Nephron (organoid): ENCODE results near the gene DIAPH2.

Experiments used
- H3K27ac Mint-ChIP-seq, 3 experiments: 2 replicates each; pipeline ENCODE4 v1.8.0; 2020; ENCODE audit warnings: mixed read lengths in 3 of 3, mild to moderate bottlenecking in 2 of 3, moderate library complexity in 1 of 3
- H3K27me3 Mint-ChIP-seq: 2 replicates; pipeline ENCODE4 v1.8.0; 2021; ENCODE audit warnings: low read depth, mild to moderate bottlenecking, moderate library complexity, mixed read lengths
- H3K36me3 Mint-ChIP-seq: 2 replicates; pipeline ENCODE4 v1.8.0; 2020; ENCODE audit warnings: low read depth, mixed read lengths
- H3K4me1 Mint-ChIP-seq: 2 replicates; pipeline ENCODE4 v1.8.0; 2020; ENCODE audit warnings: mixed read lengths
- H3K4me3 Mint-ChIP-seq, 3 experiments: 2 replicates each; pipeline ENCODE4 v1.8.0; 2020; ENCODE audit warnings: mild to moderate bottlenecking in 3 of 3, mixed read lengths in 3 of 3, moderate library complexity in 2 of 3
- H3K9me3 Mint-ChIP-seq: 2 replicates; pipeline ENCODE4 v1.8.0; 2020; ENCODE audit warnings: mixed read lengths
- CTCF ChIP-seq, 3 experiments: fragments of 200-600 bp; sonication (generic); IDR thresholded peaks; one replicate each; pipeline ENCODE4 v1.5.0; 2021; ENCODE audit warnings: antibody characterized with exemption in 3 of 3; ENCODE audit not compliant: unreplicated experiment in 3 of 3

DIAPH2 gene

DNA sequence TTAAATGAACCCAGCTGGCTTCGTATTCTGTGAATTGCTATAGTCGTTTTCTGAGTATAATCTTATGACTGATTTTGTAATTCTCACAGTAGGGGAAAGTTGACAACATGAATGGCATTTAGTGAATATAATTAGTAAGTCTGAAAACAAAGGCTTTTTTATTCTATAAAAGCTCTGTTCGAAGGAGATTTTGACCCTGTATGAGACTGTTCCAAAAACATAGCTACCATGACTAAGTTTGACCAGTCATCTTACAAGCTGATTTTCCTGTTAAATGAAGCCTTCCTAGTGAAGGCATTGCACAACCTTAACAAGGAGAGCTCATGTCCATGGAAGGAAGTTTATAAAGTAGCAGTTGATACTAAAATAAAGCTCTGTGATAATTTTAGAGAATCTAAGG, 441.4 kb downstream of the DIAPH2 start:
- no peaks in the 10 kb centered on the region for H3K36me3 Mint-ChIP-seq
- TF ChIP-seq CTCF (IDR thresholded peaks at IDR 0.05; ENCODE audit: unreplicated experiment in 3 of 3) = no peak
- peaks cover 12% of the 10 kb centered on the region for H3K4me1 Mint-ChIP-seq
- peak overlapping the region; percentile 70 to 84 (median 75) for H3K27ac Mint-ChIP-seq
- H3K9me3 Mint-ChIP-seq = no peaks in the 10 kb centered on the region
- H3K27me3 Mint-ChIP-seq = no peaks in the 10 kb centered on the region
- H3K4me3 Mint-ChIP-seq = no peak overlapping the region

GRCh38 chrX:97132664-97133415, 448.2 kb downstream of the DIAPH2 start:
- Mint-ChIP-seq H3K27me3 (no peaks in the 10 kb centered on the region), H3K9me3 (no peaks in the 10 kb centered on the region), H3K36me3 (no peaks in the 10 kb centered on the region), H3K4me3 (no peak overlapping the region), H3K4me1 (peaks cover 17% of the 10 kb centered on the region), H3K27ac (peak overlapping the region; percentile 85 to 92 (median 86))
- TF ChIP-seq CTCF (IDR thresholded peaks at IDR 0.05; ENCODE audit: unreplicated experiment in 3 of 3) = no peak

- no peaks in the 10 kb centered on the region for H3K9me3 Mint-ChIP-seq
- no peak overlapping the region for H3K4me3 Mint-ChIP-seq
- no peak for TF ChIP-seq CTCF (IDR thresholded peaks at IDR 0.05; ENCODE audit: unreplicated experiment in 3 of 3)
- no peaks in the 10 kb centered on the region for H3K27me3 Mint-ChIP-seq
- no peaks in the 10 kb centered on the region for H3K4me1 Mint-ChIP-seq
- H3K36me3 Mint-ChIP-seq = no peaks in the 10 kb centered on the region
- no peak overlapping the region for H3K27ac Mint-ChIP-seq
These were observed 461.3 kb downstream of the DIAPH2 start for GRCh38 chrX:97145934-97146333.

GRCh38 chrX:97155816-97156215, 471.2 kb downstream of the DIAPH2 start:
- H3K9me3 Mint-ChIP-seq = no peaks in the 10 kb centered on the region
- H3K4me1 Mint-ChIP-seq = no peaks in the 10 kb centered on the region
- no peak overlapping the region for H3K4me3 Mint-ChIP-seq
- no peaks in the 10 kb centered on the region for H3K36me3 Mint-ChIP-seq
- TF ChIP-seq CTCF (IDR thresholded peaks at IDR 0.05; ENCODE audit: unreplicated experiment in 3 of 3) = no peak
- no peak overlapping the region for H3K27ac Mint-ChIP-seq
- H3K27me3 Mint-ChIP-seq = no peaks in the 10 kb centered on the region

DNA sequence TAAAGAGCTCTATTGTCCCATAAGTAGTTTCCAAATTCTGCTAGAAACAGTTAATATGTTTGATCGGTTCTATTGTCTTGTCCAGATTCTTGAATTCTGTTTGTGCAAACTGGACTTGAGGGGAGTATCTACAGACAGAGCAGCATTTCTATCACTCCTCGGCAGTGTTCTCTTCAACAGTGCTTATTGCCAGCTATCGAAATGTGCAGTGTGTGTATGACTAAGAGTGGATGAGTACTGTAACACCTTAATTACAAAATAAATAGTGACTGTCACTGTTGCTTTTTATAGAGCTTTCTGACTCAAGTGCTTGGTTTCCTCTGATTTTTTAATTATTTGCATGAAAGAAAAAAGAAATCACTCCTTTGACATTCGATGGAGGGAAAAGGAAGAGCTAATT, 473.6 kb downstream of the DIAPH2 start:
- TF ChIP-seq CTCF (IDR thresholded peaks at IDR 0.05; ENCODE audit: unreplicated experiment in 3 of 3) = no peak
- Mint-ChIP-seq H3K4me3 (no peak overlapping the region), H3K36me3 (no peaks in the 10 kb centered on the region), H3K27ac (no peak overlapping the region), H3K9me3 (no peaks in the 10 kb centered on the region), H3K4me1 (no peaks in the 10 kb centered on the region), H3K27me3 (no peaks in the 10 kb centered on the region)
